H1 (cell line): Measurements from ENCODE around the gene CSF1. TPM values are rescaled to one million over a fixed set of nuclear protein-coding genes. Genes with fewer than 3 reads are reported as not detected.

Experiments used
- CTCF ChIA-PET: fragments of 300-600 bp; sonication (Branson Sonifier 250); formaldehyde crosslinking; loops from one replicate; lab custom pipeline; 2021; ENCODE audit not compliant: partially characterized antibody; lab: Charles Lee
- POLR2A ChIA-PET: fragments of 300-600 bp; sonication (Branson Sonifier 250); formaldehyde crosslinking; loops from one replicate; lab custom pipeline; 2021; ENCODE audit warnings: inconsistent platforms; ENCODE audit not compliant: partially characterized antibody; lab: Charles Lee
- DNase-seq, 2 experiments: peaks; one replicate each; pipeline versions ENCODE4 v3.0.0 to v3.0.0-alpha.2; 2010 to 2022; ENCODE audit warnings: low spot score in 2 of 2, low read depth in 1 of 2, mixed read lengths in 1 of 2
- FAIRE-seq: peaks from 2 replicates; lab custom pipeline; 2011; peaks lifted over from hg19 to GRCh38; lab: Jason Lieb, UNC
- H2AFZ ChIP-seq: 2 replicates; pipeline ENCODE4 v1.8.1; 2012; ENCODE audit warnings: low read length, inconsistent platforms
- H2AK5ac ChIP-seq: 2 replicates; pipeline ENCODE4 v1.6.1; 2013; ENCODE audit warnings: low read depth, low read length
- H2BK120ac ChIP-seq: replicated peaks from 2 replicates; pipeline ENCODE3; 2013; ENCODE audit warnings: low read depth, low read length, inconsistent platforms
- H2BK12ac ChIP-seq: 2 replicates; pipeline ENCODE4 v1.6.1; 2013; ENCODE audit warnings: low read depth, low read length
- H2BK15ac ChIP-seq: 2 replicates; pipeline ENCODE4 v1.6.1; 2013; ENCODE audit warnings: low read length
- H2BK20ac ChIP-seq: 2 replicates; pipeline ENCODE4 v1.6.1; 2013; ENCODE audit warnings: low read length
- H2BK5ac ChIP-seq: 2 replicates; pipeline ENCODE4 v1.6.1; 2013; ENCODE audit warnings: low read depth, low read length
- H3K14ac ChIP-seq: 2 replicates; pipeline ENCODE4 v1.6.1; 2013; ENCODE audit warnings: inconsistent platforms; ENCODE audit not compliant: insufficient read length
- H3K18ac ChIP-seq: 2 replicates; pipeline ENCODE4 v1.6.1; 2013; ENCODE audit warnings: low read length; ENCODE audit errors: extremely low read depth
- H3K23ac ChIP-seq: 2 replicates; pipeline ENCODE4 v1.6.1; 2013; ENCODE audit warnings: inconsistent platforms; ENCODE audit not compliant: insufficient read length
- H3K23me2 ChIP-seq: 2 replicates; pipeline ENCODE4 v1.6.1; 2013; ENCODE audit warnings: low read depth, low read length
- H3K27ac ChIP-seq: 2 replicates; pipeline ENCODE4 v1.6.1; 2011; ENCODE audit warnings: low read depth, low read length, inconsistent platforms
- H3K27me3 ChIP-seq, 4 experiments: replicated peaks in 1 of 4; 1 replicate in 1 of 4; 2 replicates in 3 of 4; pipeline versions ENCODE4 v1.6.1 to v1.8.1; 2011 to 2013; ENCODE audit warnings: low read length in 3 of 4, mild to moderate bottlenecking in 3 of 4, inconsistent platforms in 2 of 4, mixed read lengths in 2 of 4, moderate library complexity in 1 of 4; ENCODE audit not compliant: control insufficient read depth in 3 of 4, insufficient read depth in 3 of 4; ENCODE audit errors: extremely low read depth in 1 of 4
- H3K36me3 ChIP-seq, 4 experiments: 2 replicates each; pipeline versions ENCODE4 v1.6.1 to v1.8.1; 2011 to 2013; ENCODE audit warnings: mild to moderate bottlenecking in 4 of 4, low read length in 3 of 4, moderate library complexity in 2 of 4, control low read depth in 1 of 4, inconsistent platforms in 1 of 4; ENCODE audit not compliant: insufficient read depth in 4 of 4, control insufficient read depth in 2 of 4
- H3K4ac ChIP-seq: replicated peaks from 2 replicates; pipeline ENCODE3; 2013; ENCODE audit warnings: low read length, low read depth, mixed read lengths, inconsistent platforms; ENCODE audit not compliant: insufficient read length
- H3K4me1 ChIP-seq, 4 experiments: replicated peaks in 1 of 4; 1 replicate in 1 of 4; 2 replicates in 3 of 4; pipeline versions ENCODE4 v1.6.1 to v1.8.1; 2011 to 2013; ENCODE audit warnings: low read length in 3 of 4, inconsistent platforms in 2 of 4, mixed read lengths in 1 of 4; ENCODE audit not compliant: insufficient read depth in 4 of 4, control insufficient read depth in 3 of 4
- H3K4me2 ChIP-seq, 2 experiments: 2 replicates each; pipeline versions ENCODE4 v1.6.1 to v1.8.1; 2011 to 2013; ENCODE audit warnings: low read depth in 2 of 2, low read length in 2 of 2, control low read depth in 1 of 2, inconsistent platforms in 1 of 2, mild to moderate bottlenecking in 1 of 2; ENCODE audit not compliant: insufficient read depth in 1 of 2
- H3K4me3 ChIP-seq, 4 experiments: fragments of 200-600, 300-600 bp in 1 of 4; sonication (generic), shearing (Covaris generic), sonication (Bioruptor Twin) in 1 of 4; 2 replicates each; pipeline versions ENCODE4 v1.5.1 to v1.8.1; 2011 to 2016; ENCODE audit warnings: low read length in 4 of 4, low read depth in 3 of 4, control low read depth in 2 of 4, inconsistent platforms in 2 of 4, mild to moderate bottlenecking in 2 of 4, mixed read lengths in 1 of 4, moderate library complexity in 1 of 4; ENCODE audit not compliant: insufficient read depth in 2 of 4; ENCODE audit errors: extremely low read depth in 1 of 4
- H3K56ac ChIP-seq: replicated peaks from 2 replicates; pipeline ENCODE3; 2013; ENCODE audit warnings: low read depth, mild to moderate bottlenecking, mixed read lengths, low read length, inconsistent platforms; ENCODE audit not compliant: insufficient read length
- H3K79me1 ChIP-seq: 2 replicates; pipeline ENCODE4 v1.6.1; 2013; ENCODE audit warnings: low read depth, low read length, control low read depth
- H3K79me2 ChIP-seq, 2 experiments: 2 replicates each; pipeline versions ENCODE4 v1.6.1 to v1.8.1; 2012 to 2013; ENCODE audit warnings: low read length in 2 of 2, mild to moderate bottlenecking in 2 of 2, inconsistent platforms in 1 of 2; ENCODE audit not compliant: insufficient read depth in 2 of 2, control insufficient read depth in 1 of 2
- H3K9ac ChIP-seq, 4 experiments: replicated peaks in 1 of 4; 1 replicate in 1 of 4; 2 replicates in 3 of 4; pipeline versions ENCODE4 v1.6.1 to v1.8.1; 2011 to 2013; ENCODE audit warnings: low read depth in 3 of 4, low read length in 3 of 4, control low read depth in 2 of 4, mild to moderate bottlenecking in 2 of 4, moderate library complexity in 2 of 4, inconsistent platforms in 1 of 4; ENCODE audit errors: extremely low read depth in 1 of 4
- H3K9me3 ChIP-seq, 2 experiments: 2 replicates each; pipeline versions ENCODE4 v1.6.1 to v1.8.1; 2012 to 2013; ENCODE audit warnings: mild to moderate bottlenecking in 2 of 2, moderate library complexity in 2 of 2, control low read depth in 1 of 2, inconsistent platforms in 1 of 2, low read depth in 1 of 2, low read length in 1 of 2, mixed read lengths in 1 of 2; ENCODE audit not compliant: insufficient read depth in 2 of 2
- H4K20me1 ChIP-seq, 2 experiments: replicated peaks in 1 of 2; 2 replicates each; pipeline versions ENCODE3 to v1.8.1; 2011 to 2013; ENCODE audit warnings: inconsistent platforms in 2 of 2, low read length in 2 of 2, mild to moderate bottlenecking in 1 of 2; ENCODE audit not compliant: insufficient read depth in 2 of 2, control insufficient read depth in 1 of 2
- H4K5ac ChIP-seq: 2 replicates; pipeline ENCODE4 v1.6.1; 2013; ENCODE audit warnings: low read length, low read depth, mixed read lengths, inconsistent platforms; ENCODE audit not compliant: insufficient read length
- H4K8ac ChIP-seq: 2 replicates; pipeline ENCODE4 v1.8.0; 2013; ENCODE audit warnings: mild to moderate bottlenecking, moderate library complexity, low read length, inconsistent platforms; ENCODE audit not compliant: insufficient read depth; ENCODE audit errors: extremely low read depth
- H4K91ac ChIP-seq: replicated peaks from 2 replicates; pipeline ENCODE3; 2013; ENCODE audit warnings: low read length, mixed read lengths, inconsistent platforms; ENCODE audit not compliant: insufficient read length
- BACH1 ChIP-seq: IDR thresholded peaks from 2 replicates; pipeline ENCODE4 v1.6.1; 2012; ENCODE audit warnings: low read length, improper control_type of control experiment
- BCL11A ChIP-seq, 2 experiments: IDR thresholded peaks; one replicate each; pipeline ENCODE4 v1.6.1; 2011; ENCODE audit warnings: low read depth in 2 of 2, low read length in 2 of 2, mild to moderate bottlenecking in 2 of 2
- BRCA1 ChIP-seq: IDR thresholded peaks from 2 replicates; pipeline ENCODE4 v1.6.1; 2012; ENCODE audit warnings: low read depth, low read length, improper control_type of control experiment
- CBX5 ChIP-seq: fragments of 300-800, 300-1000 bp; sonication (generic); IDR thresholded peaks from 2 replicates; pipeline ENCODE4 v1.7.1; 2016; ENCODE audit warnings: antibody characterized with exemption, low read length, low read depth
- CHD1 ChIP-seq: IDR thresholded peaks from 2 replicates; pipeline ENCODE4 v1.6.1; 2012; ENCODE audit warnings: low read depth, low read length, improper control_type of control experiment
- EZH2 ChIP-seq: fragments of 200-600 bp; sonication (generic); IDR thresholded peaks from 2 replicates; pipeline ENCODE4 v1.7.1; 2012; ENCODE audit warnings: low read depth, mild to moderate bottlenecking, moderate library complexity, low read length, inconsistent platforms; ENCODE audit not compliant: severe bottlenecking
- FOSL1 ChIP-seq: IDR thresholded peaks from 2 replicates; pipeline ENCODE4 v1.6.1; 2011; ENCODE audit warnings: mild to moderate bottlenecking, low read depth, low read length, moderate library complexity; ENCODE audit not compliant: insufficient read depth
- JUN ChIP-seq: IDR thresholded peaks from 2 replicates; pipeline ENCODE4 v1.6.1; 2011; ENCODE audit warnings: low read depth, mild to moderate bottlenecking, improper control_type of control experiment, low read length
- KDM1A ChIP-seq: fragments of 200-600, 300-600 bp; sonication (generic); IDR thresholded peaks from 2 replicates; pipeline ENCODE4 v1.7.1; 2016; ENCODE audit warnings: mild to moderate bottlenecking, low read length, borderline replicate concordance
- KDM4A ChIP-seq: IDR thresholded peaks from one replicate; pipeline ENCODE4 v1.7.1; 2012; ENCODE audit warnings: low read depth, mild to moderate bottlenecking, moderate library complexity, low read length, inconsistent platforms; ENCODE audit not compliant: severe bottlenecking
- RAD21 ChIP-seq, 2 experiments: IDR thresholded peaks in 1 of 2; conservative IDR thresholded peaks in 1 of 2; 2 replicates each; pipeline ENCODE4 v1.6.1; 2011; ENCODE audit warnings: low read depth in 2 of 2, low read length in 2 of 2, improper control_type of control experiment in 1 of 2, inconsistent platforms in 1 of 2, mild to moderate bottlenecking in 1 of 2, moderate library complexity in 1 of 2
- RNF2 ChIP-seq: fragments of 200-900, 300-1000 bp; sonication (generic); IDR thresholded peaks from 2 replicates; pipeline ENCODE4 v1.7.1; 2016; ENCODE audit warnings: borderline replicate concordance, low read depth, mild to moderate bottlenecking, antibody characterized with exemption, low read length; ENCODE audit not compliant: poor library complexity, severe bottlenecking; ENCODE audit errors: missing control alignments
- SP4 ChIP-seq: IDR thresholded peaks from 2 replicates; pipeline ENCODE4 v1.6.1; 2012; ENCODE audit warnings: low read length, inconsistent platforms
- WGBS, 2 experiments: shearing (Covaris generic) in 1 of 2; methylation state at CpG; one replicate each; pipeline versions ENCODE4 v1.1.6 to v1.1.7; 2013 to 2015; ENCODE audit warnings: low lambda C conversion rate in 2 of 2, mixed read lengths in 2 of 2, inconsistent platforms in 1 of 2, low coverage in 1 of 2, missing lambda C conversion rate in 1 of 2; ENCODE audit not compliant: insufficient replicate concordance in 2 of 2, insufficient coverage in 1 of 2, insufficient read length in 1 of 2; ENCODE audit errors: extremely low coverage in 1 of 2, missing lambda C conversion rate in 1 of 2; 5-methylcytosine and 5-hydroxymethylcytosine counted together
- polyA plus RNA-seq, 7 experiments: library from polyadenylated mRNA; depleted of rRNA in 3 of 7; stranded (reverse) in 5 of 7; unstranded in 2 of 7; fragments of >200 nt in 5 of 7; fragments of 200-250 nt in 2 of 7; gene quantifications; 1 replicate in 5 of 7; 2 replicates in 1 of 7; 4 replicates in 1 of 7; pipeline versions ENCODE4 v1.2.1 to v1.2.3, GENCODE V29; 2011 to 2013; ENCODE audit warnings: missing spikeins in 2 of 7, mixed read lengths in 2 of 7
- total RNA-seq: library from RNA; stranded (reverse); fragmentation: NEBNext Ultra II Directional; extraction: Animal tissue kit (Norgen Biotek cat#: 25700); gene quantifications from 2 replicates; pipeline ENCODE4 v1.2.1, GENCODE V29; 2021

Gene CSF1
- total and polyA plus RNA-seq, 2 of the 8 experiments (the other 6 are each of a cell fraction or from before 2014, with no cell fraction given) = 3.3 to 5.4 TPM

DNA sequence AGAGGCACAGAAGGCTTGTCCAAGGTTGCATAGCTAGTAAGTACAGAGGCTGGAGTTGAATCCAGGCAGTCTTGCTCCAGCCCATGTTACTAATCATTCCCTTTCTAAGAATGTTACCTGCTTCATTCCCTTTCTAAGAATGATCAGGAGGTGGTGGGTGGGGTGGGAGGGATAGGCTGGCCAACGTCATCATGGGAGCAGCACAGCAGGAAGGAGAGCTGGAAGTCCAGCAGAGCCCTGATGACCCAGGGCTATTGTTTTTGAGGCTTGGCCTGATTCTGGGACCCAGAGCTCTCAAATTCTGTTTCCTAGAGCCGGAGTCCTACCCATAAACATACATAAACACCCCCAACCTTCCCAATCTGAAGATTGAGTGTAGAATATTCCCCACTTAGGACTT, 11.8 kb upstream of the CSF1 start:
- H3K36me3 ChIP-seq = no peaks in the 10 kb centered on the region
- no peak overlapping the region for H3K27ac ChIP-seq
- no peak overlapping the region for H2BK20ac ChIP-seq
- H2BK5ac ChIP-seq = no peak overlapping the region
- peaks cover 0 to 2% of the 10 kb centered on the region in 2 experiments; a peak in 1 of 4 replicates for H3K9me3 ChIP-seq
- CTCF ChIA-PET = interaction anchor here (1.1 to 2.1 kb wide), 3 partner anchors 13 to 164 kb away, joined by 3 to 9 read pairs (median 4); no protein-coding TSS in a partner anchor
- H3K23ac ChIP-seq = no peak overlapping the region
- no peaks in the 10 kb centered on the region; the same call in 1 of the 2 replicates for H3K23me2 ChIP-seq
- no peak overlapping the region for H2BK120ac ChIP-seq
- TF ChIP-seq RAD21 (IDR thresholded peaks at IDR 0.05 in 1 of 2, conservative IDR thresholded peaks at IDR 0.05 in 1 of 2; ENCODE audit: low read depth in 2 of 2, low read length in 2 of 2) (no peak), CHD1 (no peak), FOSL1 (no peak), JUN (no peak), BRCA1 (no peak), SP4 (no peak), BCL11A (IDR thresholded peaks at IDR 0.05; ENCODE audit: low read depth in 2 of 2, low read length in 2 of 2) (no peak), KDM1A (no peak), RNF2 (no peak), BACH1 (no peak), EZH2 (no peak), KDM4A (no peak), CBX5 (no peak)
- H2AK5ac ChIP-seq = no peak overlapping the region
- H3K27me3 ChIP-seq = no peaks in the 10 kb centered on the region
- no peak overlapping the region for H3K4me2 ChIP-seq
- no peak for DNase-seq
- no peak overlapping the region for H3K4ac ChIP-seq
- no peak overlapping the region for H2BK12ac ChIP-seq
- H3K79me1 ChIP-seq = no peaks in the 10 kb centered on the region
- H3K79me2 ChIP-seq = no peaks in the 10 kb centered on the region
- POLR2A ChIA-PET = no interaction called here
- H3K14ac ChIP-seq = no peak overlapping the region
- no peak overlapping the region for H3K9ac ChIP-seq
- no peak overlapping the region for H3K18ac ChIP-seq
- H3K56ac ChIP-seq = no peak overlapping the region
- H2BK15ac ChIP-seq = no peak overlapping the region
- 88% methylated on average over 2 of the region's 2 CpGs; no CpG with 5 or more reads in 1 of the 2 experiments for WGBS, 2 experiments
- H4K91ac ChIP-seq = no peak overlapping the region
- no peaks in the 10 kb centered on the region; a peak in 1 of 7 replicates for H3K4me1 ChIP-seq
- no peak overlapping the region for H2AFZ ChIP-seq
- H4K20me1 ChIP-seq = no peaks in the 10 kb centered on the region
- H4K8ac ChIP-seq = no peak overlapping the region
- FAIRE-seq = no peak
- H4K5ac ChIP-seq = no peak overlapping the region
- no peak overlapping the region for H3K4me3 ChIP-seq
